Kidney (tissue), 14 donors: ENCODE data around the gene HPDL. TPM values are rescaled to one million over a fixed set of nuclear protein-coding genes. Genes with fewer than 3 reads are reported as not detected.
A peak's percentile ranks its signal among the peaks of the same experiment; 100 is the strongest.
"Not testable (repeated sequence)": the region's sequence is repeated elsewhere in the genome, so short reads cannot be mapped to it uniquely, and the experiment has no call there.

Source experiments
- DNase-seq, 5 donors: peaks; one replicate each; pipeline ENCODE4 v3.0.0-alpha.2; 2013 to 2020
- FAIRE-seq: peaks from 2 replicates; lab custom pipeline; 2012; peaks lifted over from hg19 to GRCh38; lab: Jason Lieb, UNC
- H3K27ac ChIP-seq, 2 donors: one replicate each; pipeline ENCODE4 v1.7.0; 2013; ENCODE audit warnings: low read depth in 2 of 2, low read length in 2 of 2, inconsistent platforms in 1 of 2
- H3K27me3 ChIP-seq: one replicate; pipeline ENCODE4 v1.7.1; 2013; ENCODE audit warnings: low read length, inconsistent platforms; ENCODE audit not compliant: control insufficient read depth, insufficient read depth
- H3K36me3 ChIP-seq, 3 donors: one replicate each; pipeline versions ENCODE4 v1.7.0 to v1.7.1; 2013; ENCODE audit warnings: low read length in 3 of 3, control low read depth in 1 of 3, inconsistent platforms in 1 of 3; ENCODE audit not compliant: insufficient read depth in 3 of 3, control insufficient read depth in 2 of 3
- H3K4me1 ChIP-seq, 3 donors: one replicate each; pipeline versions ENCODE4 v1.7.0 to v1.7.1; 2013; ENCODE audit warnings: low read length in 3 of 3, inconsistent platforms in 1 of 3, low read depth in 1 of 3; ENCODE audit not compliant: control insufficient read depth in 2 of 3, insufficient read depth in 2 of 3
- H3K4me3 ChIP-seq, 3 donors: one replicate each; pipeline versions ENCODE4 v1.7.0 to v1.8.1; 2013; ENCODE audit warnings: low read length in 3 of 3, control low read depth in 1 of 3, inconsistent platforms in 1 of 3
- H3K9ac ChIP-seq, 3 donors: one replicate each; pipeline versions ENCODE4 v1.7.0 to v1.7.1; 2013; ENCODE audit warnings: low read length in 3 of 3, control low read depth in 1 of 3, inconsistent platforms in 1 of 3
- H3K9me3 ChIP-seq, 3 donors: one replicate each; pipeline versions ENCODE4 v1.7.0 to v1.7.1; 2013; ENCODE audit warnings: low read length in 3 of 3, control low read depth in 1 of 3, inconsistent platforms in 1 of 3; ENCODE audit not compliant: control insufficient read depth in 2 of 3, insufficient read depth in 1 of 3
- intact Hi-C: fragments of 100-400 bp; cut with DNase I; formaldehyde crosslinking; loops from one replicate; pipeline ENCODE4 v1.11.1; 2022
- polyA plus RNA-seq: library from polyadenylated mRNA; stranded (reverse); fragments of 350-450 nt; fragmentation: Illumina TruSeq; extraction: RNeasy Lipid Tissue Mini Kit (QIAGEN cat#74804); gene quantifications from one replicate; pipeline ENCODE4 v1.2.3, GENCODE V29; 2014; ENCODE audit warnings: low read depth, low replicate concordance; ENCODE audit not compliant: insufficient read depth
- total RNA-seq: library from RNA; stranded (reverse); fragmentation: NEBNext Ultra II Directional; extraction: Animal tissue kit (Norgen Biotek cat#: 25700); gene quantifications from one replicate; pipeline ENCODE4 v1.2.1, GENCODE V29; 2021
- TF ChIP-seq, protein P1 (sequence below): IDR thresholded peaks from 3 replicates; pipeline ENCODE4 v1.5.1; 2012; ENCODE audit warnings: mild to moderate bottlenecking, moderate library complexity, borderline replicate concordance; ENCODE audit not compliant: insufficient read depth; ENCODE audit errors: extremely low read depth
- donor health status: control.
- donor health status: control.
- donor health status: control.
- donor health status: control.
- donor health status: control.
- donor health status: DM: yes; HTN: yes; CAD: no.
- donor health status: Normal renal cell carcinoma (clear cell type).

Gene HPDL
- total and polyA plus RNA-seq, 2 donors from 2014 or later: 0.66 TPM; not detected in 1

DNA sequence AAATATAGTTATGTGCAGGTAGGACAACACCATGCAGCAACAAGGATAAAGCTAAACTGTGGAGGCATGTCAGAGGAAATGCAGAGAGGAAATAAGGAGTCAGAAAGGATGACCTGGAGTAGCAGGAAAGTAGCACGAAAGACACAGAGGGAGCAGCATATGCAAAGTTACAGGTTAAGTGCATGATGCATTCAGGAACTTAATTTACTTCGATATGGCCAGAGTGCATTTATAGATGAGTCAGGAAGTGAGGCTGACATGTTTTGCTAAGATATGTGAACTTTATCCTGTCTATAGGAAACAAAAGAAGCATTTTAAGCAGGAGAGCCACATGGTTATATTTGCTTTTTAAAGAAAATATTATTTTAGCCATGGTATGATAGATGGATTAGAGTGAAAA, 29.0 kb downstream of the HPDL start:
- FAIRE-seq: no peak

DNA sequence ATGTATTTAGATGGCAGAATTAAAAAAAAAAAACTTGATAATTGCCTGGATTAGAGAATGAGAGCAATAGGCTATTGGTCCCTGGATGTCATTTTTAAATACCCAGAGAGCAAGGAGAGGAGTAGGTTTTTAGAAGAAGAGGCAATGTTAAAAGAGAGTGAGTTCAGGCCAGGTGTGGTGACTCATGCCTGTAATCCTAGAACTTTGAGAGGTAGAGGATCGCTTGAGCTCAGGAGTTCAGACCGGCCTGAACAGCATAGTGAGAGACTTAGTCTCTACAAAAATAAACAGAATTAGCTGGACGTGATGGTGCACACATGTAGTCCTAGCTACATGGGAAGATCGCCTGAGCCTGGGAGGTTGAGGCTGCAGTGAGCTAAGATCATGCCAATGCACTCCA, 29.5 kb downstream of the HPDL start:
- intact Hi-C loops: loop anchor here (5.0 kb wide), 2 partner anchors 136 to 216 kb away; partner anchors contain the start of gene TESK2
- H3K36me3 ChIP-seq: no peaks in the 10 kb centered on the region
- no peaks in the 10 kb centered on the region for H3K27me3 ChIP-seq
- FAIRE-seq: no peak
- H3K9ac ChIP-seq: no peak overlapping the region
- DNase-seq: no peak
- H3K9me3 ChIP-seq: no peaks in the 10 kb centered on the region
- H3K4me3 ChIP-seq: no peak overlapping the region
- H3K4me1 ChIP-seq: peaks cover 0 to 6% (median 0%) of the 10 kb centered on the region in 3 donors
- TF ChIP-seq, protein P1, sequence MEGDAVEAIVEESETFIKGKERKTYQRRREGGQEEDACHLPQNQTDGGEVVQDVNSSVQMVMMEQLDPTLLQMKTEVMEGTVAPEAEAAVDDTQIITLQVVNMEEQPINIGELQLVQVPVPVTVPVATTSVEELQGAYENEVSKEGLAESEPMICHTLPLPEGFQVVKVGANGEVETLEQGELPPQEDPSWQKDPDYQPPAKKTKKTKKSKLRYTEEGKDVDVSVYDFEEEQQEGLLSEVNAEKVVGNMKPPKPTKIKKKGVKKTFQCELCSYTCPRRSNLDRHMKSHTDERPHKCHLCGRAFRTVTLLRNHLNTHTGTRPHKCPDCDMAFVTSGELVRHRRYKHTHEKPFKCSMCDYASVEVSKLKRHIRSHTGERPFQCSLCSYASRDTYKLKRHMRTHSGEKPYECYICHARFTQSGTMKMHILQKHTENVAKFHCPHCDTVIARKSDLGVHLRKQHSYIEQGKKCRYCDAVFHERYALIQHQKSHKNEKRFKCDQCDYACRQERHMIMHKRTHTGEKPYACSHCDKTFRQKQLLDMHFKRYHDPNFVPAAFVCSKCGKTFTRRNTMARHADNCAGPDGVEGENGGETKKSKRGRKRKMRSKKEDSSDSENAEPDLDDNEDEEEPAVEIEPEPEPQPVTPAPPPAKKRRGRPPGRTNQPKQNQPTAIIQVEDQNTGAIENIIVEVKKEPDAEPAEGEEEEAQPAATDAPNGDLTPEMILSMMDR: no peak
- no peak overlapping the region for H3K27ac ChIP-seq

More for the DNA sequence above, 29.0 kb downstream of the HPDL start:
- no peak overlapping the region for H3K9ac ChIP-seq
- H3K27ac ChIP-seq: no peak overlapping the region
- DNase-seq: no peak
- H3K9me3 ChIP-seq: no peaks in the 10 kb centered on the region
- no peak overlapping the region for H3K4me3 ChIP-seq
- peaks cover 0 to 6% (median 0%) of the 10 kb centered on the region in 3 donors for H3K4me1 ChIP-seq
- no peaks in the 10 kb centered on the region for H3K27me3 ChIP-seq
- TF ChIP-seq, protein P1: no peak
- no peaks in the 10 kb centered on the region for H3K36me3 ChIP-seq
- intact Hi-C loops: loop anchor here (5.0 kb wide), 2 partner anchors 137 to 217 kb away; partner anchors contain the start of gene TESK2

DNA sequence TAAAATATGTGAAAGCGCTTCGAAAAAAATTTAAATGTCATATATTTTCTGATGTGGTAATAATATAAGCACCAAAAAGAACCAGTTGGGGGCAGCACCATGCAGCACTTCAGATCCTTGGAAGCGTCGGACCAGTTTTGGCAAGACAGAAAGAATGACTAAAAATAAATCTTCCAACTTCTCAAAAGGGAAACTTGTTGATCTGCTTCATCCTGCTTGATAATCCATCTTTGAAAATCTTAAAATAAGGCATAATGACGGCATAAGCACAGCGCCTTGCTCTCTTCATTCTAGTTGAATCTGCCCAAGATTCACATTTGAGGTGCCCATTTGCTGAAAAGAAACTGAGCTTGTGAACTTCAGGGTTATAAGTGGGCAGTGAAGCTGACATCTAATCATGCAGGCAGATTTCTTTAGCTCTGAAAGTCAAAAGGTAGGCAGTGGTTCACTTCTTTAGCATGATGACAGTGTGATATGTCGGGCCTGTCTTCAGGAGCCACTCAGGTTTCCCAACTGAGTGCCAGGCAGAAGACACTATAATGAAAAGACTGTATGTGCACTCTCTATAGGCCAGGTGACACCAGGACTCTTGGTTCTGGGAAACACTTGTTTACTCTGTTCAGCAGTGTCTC, 33.3 kb downstream of the HPDL start:
- TF ChIP-seq, protein P1: peak; percentile 60
- no peaks in the 10 kb centered on the region for H3K27me3 ChIP-seq
- no peaks in the 10 kb centered on the region for H3K9me3 ChIP-seq
- intact Hi-C loops: loop anchor here (5.0 kb wide), 2 partner anchors 132 to 212 kb away; partner anchors contain the start of gene TESK2
- H3K4me3 ChIP-seq: peak overlapping the region in 1 of 3 donors; percentile 1
- no peaks in the 10 kb centered on the region for H3K36me3 ChIP-seq
- FAIRE-seq: peak; percentile 91
- H3K27ac ChIP-seq: peak overlapping the region; percentile 19 to 36
- DNase-seq: peak in 4 of 5 donors; percentile 38 to 84 (median 55)
- no peak overlapping the region for H3K9ac ChIP-seq
- peaks cover 0 to 6% (median 0%) of the 10 kb centered on the region in 3 donors for H3K4me1 ChIP-seq

DNA sequence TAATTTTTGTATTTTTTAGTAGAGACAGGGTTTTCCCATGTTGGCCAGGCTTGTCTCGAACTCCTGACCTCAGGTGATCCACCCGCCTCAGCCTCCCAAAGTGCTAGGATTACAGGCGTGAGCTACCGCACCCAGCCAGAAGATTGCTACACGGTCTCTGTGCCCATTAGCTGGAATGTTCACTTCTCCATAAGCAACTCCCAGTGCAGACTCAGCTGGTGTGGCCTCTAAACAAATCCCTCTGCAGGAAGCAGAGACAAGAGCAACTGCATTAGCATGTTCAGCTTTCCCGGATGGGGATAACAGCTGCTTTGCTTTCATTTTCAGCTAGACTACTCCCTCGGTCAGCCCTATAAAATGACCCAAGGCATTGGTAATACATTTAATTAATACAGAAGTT, 34.3 kb downstream of the HPDL start:
- H3K4me3 ChIP-seq, H3K4me1 ChIP-seq, H3K27ac ChIP-seq, H3K9ac ChIP-seq, H3K27me3 ChIP-seq, H3K36me3 ChIP-seq, FAIRE-seq, intact Hi-C loops, H3K9me3 ChIP-seq: not testable (repeated sequence)
- peak in 2 of 5 donors; percentile 25 to 66 for DNase-seq
